ENCODE measurements around the gene KIN.
A peak's percentile ranks its signal among the peaks of the same experiment; 100 is the strongest.
"Not testable (repeated sequence)": the region's sequence is repeated elsewhere in the genome, so short reads cannot be mapped to it uniquely, and the experiment has no call there.

KIN gene

DNA sequence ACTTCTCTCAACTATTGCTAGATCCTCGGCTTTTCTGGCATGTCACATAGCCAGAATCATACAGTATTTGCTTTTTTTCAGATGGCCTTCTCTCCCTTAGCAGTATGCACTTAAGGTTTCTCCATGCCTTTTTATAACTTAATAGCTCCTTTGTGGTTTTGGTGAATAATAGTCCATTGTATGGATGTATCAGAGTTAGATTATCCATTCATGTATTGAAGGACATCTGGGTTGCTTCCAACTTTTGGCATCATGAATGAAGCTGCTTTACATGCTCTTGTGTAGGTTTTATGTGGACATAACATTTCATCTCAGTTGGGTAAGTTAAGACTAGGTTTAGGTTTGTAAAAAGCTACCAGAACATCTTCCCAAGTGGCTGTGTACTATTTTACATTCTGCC lies 4.7 kb upstream of the KIN start:
- DNase-seq = no peak

DNA sequence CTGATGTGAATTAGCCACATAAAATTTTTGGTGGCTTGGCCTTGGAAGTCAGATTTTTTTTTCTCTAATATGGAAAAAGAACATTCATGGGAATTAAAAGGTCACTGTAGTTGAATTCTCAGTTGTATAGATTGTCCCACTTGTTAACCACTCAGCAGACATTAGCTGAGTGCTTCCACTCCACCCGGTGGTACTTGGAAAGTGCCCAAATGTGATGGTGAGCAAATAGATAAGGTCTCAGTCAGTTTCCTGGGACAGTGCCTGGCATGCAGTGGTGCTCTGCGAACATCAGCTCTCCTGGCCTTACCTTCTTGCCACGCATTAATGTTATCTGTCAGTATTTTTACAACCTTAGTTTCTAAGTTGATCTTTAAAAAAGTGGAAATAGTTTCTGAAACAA lies 1.6 kb upstream of the KIN start:
- no peak for DNase-seq

DNA sequence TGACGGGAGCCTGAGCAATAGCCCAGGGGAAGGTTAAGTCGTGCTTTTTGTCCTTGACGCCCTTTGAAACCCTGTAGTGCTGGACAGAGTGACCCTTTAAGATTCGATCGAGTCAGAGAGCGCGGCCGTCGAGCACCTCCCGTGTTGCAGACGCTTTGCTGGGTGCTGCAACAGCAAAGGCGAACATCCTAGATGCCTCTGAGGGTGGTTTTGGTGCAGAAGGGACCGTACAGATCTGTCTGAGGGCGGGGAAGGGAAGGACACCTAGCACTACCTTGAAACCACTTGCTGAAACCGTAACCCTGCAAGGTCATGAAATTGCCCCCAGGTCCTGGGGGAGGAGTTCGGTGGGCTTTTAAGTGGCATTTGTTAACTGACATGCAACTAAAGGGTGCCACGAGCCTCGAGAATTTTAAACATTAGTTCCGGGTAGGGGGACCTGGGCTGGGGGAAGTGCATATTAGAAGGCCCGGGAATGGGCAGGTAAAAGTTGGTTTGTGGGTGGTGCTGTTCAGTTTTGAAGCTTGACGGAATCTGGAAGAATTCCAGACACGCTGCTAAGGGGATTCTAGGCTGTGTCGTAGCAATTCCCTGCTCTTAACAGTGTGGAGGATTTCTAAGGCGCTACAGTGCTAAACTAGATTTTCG lies 970 bp upstream of the KIN start:
- peak; percentile 69 for DNase-seq

DNA sequence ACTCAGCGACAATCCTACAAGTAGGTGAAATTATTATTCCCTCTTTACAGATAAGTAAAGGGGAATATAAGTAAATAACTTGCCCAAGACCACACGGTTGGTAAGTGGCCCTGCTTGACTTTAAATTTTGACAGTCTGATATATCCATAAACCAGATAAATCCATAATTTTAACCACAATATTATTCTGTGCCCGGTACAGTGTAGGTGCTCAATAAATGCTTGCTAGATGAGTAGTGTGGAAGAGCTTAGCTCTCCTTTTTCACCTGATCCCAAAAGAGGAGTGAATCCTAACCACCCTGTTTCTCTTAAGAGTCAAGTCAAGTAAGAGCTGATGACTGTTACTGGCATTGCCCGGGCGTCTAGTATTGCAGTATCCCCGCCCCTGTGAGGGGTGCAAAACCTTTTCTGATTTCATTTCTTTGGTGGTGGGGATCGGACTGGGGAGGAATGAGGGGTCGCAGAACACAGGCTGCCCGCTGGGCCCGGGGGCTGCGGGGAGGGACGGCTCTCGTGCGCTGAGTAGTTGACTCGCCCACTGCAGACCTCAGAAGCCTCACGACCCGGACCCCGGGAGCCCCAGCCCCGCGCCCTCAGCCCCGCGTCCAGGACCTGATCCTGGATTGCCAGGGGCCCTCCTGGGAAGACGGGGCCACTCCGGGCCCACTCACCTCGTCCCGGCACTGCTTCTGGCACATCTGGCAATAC lies 490 bp downstream of the KIN start:
- DNase-seq = no peak

DNA sequence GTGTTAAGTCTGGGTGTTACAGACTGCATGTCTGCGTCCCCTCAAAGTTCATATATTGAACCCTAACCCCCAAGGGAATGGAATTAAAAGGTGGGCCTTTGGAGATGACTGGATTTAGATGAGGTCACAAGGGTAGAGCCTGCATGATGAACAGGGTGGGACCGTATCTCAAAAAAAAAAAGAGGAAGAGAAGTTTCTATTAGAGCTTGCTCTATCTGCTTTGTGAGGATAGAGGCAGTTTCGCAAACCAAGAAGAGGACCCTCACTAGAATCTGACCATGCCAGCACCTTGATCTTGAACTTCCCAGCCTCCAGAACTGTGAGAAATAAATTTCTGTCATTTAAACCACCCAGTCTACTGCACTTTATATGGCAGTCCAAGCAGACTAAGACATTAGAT lies 1.4 kb downstream of the KIN start:
- DNase-seq = no peak

DNA sequence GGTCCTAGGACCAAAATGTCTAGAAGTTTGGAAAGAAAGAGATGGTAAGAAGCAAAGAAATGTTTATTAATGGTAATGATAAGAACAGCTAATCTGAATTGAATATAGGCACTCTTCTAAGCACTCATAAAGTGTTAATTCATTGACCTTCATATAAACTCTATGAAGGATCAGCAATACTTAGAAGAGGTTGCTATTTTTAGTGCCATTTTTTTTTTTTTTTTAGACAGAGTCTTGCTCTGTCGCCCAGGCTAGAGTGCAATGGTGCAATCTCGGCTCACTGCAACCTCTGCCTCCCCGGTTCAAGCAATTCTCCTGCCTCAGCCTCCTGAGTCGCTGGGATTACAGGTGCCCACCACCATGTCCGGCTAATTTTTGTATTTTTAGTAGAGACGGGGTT lies 5.6 kb downstream of the KIN start:
- not testable (repeated sequence) for DNase-seq

DNA sequence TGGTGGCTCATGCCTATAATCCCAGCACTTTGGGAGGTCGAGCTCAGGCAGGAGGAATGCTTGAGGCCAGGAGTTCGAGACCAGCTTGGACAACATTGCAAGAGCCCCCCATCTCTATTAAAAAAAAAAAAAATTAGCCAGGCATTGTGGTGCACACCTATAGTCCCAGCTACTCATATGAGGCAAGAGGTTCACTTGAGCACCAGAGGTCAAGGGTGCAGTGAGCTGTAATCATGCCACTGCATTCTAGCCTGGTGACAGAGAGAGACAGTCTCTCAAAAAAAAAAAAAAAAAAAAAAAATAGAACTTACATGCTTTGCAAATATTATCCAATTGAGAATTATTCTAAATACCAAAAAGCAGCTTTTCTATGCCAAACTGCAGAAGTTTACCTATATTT lies 11.0 kb downstream of the KIN start:
- no peak for DNase-seq

DNA sequence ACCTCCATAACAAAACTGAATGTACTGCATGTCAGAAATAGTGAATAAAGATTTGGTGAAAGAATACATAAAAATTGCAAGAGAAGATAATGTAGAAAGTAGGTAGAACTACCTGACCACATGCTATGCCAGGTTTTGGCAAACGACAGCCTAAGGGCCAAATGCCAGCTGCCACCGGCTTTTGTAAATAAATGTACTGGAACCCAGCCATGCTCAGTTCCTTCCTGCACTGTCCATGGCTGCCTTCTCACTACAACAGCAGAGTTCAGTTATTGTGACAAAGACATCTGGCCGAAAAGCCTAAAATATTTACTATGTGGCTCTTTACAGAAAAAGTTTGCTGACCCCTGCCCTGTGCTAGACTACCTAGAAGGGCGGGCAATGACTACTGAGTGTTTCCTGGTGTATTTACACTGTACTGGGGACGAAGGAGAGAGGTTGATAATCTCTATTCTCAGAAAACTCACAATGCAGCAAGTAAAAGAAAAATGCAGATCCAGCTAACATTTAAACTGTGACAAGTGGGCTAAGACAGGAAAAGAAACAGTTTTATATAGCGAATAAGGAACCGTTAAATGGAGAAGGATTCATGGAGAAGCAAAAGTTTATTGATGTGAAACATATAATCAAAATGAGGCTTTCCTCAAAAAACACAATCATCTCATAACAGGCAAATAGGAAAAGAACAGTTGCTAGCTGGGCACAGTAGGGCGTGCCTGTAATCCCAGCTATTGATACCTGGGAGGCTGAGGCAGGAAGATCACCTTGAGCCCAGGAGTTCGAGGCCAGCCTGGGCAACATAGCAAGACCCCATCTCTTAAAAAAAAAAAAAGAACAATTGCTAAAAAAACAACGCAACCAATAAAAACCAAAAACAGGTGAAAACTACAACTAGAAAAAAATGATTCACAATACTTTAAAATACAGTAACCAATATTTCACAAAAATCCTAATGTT lies 13.7 kb downstream of the KIN start:
- DNase-seq = no peak

DNA sequence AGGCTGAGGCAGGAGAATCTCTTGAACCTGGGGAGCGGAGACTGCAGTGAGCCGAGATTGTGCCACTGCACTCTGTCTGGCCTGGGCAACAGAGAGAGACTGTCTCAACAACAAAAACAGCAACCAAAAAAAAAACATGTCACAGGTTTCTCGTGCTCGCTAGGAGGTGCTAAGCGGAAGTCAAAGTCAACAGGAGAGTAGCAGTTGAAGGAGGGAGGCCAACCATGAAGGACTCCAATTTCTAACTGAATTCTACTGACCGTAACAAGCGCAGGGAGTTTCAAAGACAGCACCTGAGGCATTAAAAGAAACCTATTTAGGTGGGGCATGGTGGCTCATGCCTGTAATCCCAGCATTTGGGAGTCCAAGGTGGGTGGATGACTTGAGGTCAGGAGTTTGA lies 19.4 kb downstream of the KIN start:
- DNase-seq = no peak

DNA sequence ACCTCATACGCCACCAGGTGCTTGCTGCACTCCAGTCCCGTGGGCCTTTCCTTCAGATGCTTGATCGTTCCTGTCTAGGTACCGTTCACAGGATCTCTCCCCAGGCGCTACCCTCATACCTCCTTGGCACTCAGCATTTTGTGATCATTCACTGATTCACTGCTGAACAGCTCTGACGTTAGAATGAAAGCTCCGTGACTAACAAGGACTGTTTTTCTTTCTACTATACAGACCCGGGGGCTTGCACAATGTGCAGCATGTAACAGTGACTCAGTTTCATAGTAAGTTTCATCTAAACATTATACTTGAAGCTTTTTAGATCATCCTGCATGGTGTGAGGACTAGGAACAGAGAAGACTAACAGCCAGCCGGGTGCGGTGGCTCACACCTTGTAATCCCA lies 20.6 kb downstream of the KIN start:
- no peak for DNase-seq

DNA sequence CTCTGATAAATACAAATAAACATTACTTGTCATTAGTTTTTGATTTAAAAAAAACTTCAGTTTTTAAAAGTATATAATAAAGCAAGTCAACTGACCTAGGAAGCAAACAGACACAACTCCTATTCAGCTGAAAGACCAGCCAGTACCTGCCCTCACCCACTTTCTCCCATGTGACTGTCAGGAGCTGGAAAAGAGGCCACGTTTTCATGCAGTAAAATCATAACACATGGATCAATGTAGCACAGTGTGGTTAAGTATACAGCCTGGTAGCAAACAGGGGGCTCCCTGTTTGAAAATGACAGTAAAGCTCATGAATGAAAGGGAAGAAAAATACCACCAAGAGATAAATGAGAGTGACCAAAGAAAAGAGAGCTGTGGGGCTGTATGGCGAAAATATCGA lies 21.6 kb downstream of the KIN start:
- no peak for DNase-seq

DNA sequence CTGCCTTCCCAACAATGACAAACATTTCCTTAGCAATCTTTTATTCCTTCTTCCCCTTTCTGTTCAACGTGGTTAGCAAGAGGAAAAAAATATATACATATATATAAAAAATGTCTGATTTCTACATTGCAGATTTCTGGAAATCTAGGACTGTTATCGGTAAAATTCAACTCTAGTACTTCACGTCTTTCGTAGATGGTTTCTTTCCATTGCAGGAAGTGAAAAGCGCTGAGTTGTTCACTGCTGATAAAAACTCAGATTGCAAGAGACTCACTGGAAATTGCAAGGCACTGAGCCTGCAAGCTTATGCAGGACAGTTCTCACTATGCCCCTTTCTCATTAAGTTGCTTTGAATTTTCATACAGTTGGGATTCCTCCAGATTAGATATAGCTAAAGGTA lies 23.9 kb downstream of the KIN start:
- DNase-seq = no peak

DNA sequence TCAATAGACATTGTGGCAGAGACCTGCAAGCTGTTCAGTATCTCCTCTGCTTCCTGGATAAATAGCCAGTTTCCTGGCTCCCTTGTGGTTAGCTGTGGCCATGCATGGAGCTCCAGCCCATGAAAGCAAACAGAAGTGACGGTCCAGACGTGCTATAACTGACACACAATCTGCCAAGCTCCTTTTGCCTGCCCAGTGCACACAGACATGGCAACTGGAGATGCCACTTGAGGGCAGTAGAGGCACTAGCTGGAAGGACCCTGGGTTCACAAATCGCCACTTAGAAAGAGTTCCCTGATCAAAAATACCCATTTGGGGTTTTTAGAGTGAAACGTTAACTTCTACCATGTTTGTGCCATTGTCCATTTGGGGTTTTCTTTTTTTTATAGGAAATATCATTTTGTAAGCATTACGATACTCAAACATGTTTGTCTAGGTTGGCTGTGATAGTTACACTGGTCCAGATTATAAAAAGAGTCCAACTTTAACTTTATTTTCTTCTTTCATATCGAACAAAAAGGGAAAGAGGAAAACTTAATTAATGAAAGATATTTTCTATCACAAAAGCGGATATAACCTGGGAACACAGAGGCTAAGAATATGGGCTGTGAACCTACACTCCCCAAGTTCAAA lies 31.3 kb downstream of the KIN start:
- DNase-seq = peak; percentile 54

DNA sequence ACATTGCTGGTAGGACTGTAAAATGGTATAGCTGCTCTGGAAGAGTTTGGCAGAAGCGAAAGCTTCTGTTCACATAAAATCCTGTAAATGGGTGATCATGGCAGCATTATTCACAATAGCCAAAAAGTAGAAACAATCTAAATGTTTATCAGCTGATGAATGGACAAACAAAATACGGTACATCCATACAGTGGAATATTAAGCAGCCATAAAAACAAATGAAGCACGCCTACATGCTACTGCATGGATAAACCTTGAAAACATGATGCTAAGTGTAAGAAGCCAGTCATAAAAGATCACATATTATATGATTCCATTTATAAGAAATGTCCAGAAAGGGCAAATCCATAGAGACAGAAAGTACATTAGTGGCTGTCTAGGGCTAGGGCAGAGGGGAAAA lies 32.7 kb downstream of the KIN start:
- DNase-seq = no peak

DNA sequence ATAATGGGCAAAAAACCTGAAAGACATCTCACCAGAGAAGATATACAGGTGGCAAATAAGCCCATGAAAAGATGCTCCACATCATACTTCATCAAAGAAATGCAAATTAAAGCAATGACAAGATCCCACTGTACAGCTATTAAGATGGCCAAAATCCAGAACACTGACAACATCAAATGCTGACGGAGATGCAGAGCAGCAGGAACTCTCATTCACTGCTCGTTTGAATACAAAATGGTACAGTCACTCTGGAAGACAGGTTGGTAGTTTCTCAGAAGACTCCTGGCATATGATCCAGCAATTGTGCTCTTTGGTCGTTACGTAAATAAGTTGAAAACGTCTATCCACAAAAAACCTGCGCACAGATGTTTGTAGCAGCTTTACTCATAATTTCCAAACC lies 35.5 kb downstream of the KIN start:
- DNase-seq = no peak

DNA sequence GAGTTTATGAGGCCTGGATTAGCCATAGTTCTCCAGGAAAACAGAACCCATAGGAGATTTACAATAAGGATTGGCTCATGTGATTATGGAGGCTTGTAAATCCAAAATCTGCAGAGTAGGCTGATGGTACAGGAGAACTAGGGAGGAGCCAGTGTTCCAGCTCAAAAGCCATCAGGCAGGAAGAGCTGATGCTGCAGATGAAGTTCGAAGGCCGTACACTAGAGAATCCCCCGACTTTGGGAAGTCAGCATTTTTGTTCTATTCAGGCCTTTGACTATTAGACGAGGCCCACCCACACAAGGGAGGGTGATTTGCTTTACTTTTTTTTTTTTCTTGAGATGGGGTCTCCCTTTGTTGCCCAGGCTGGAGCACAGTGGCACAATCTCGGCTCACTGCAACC lies 37.6 kb downstream of the KIN start:
- no peak for DNase-seq

DNA sequence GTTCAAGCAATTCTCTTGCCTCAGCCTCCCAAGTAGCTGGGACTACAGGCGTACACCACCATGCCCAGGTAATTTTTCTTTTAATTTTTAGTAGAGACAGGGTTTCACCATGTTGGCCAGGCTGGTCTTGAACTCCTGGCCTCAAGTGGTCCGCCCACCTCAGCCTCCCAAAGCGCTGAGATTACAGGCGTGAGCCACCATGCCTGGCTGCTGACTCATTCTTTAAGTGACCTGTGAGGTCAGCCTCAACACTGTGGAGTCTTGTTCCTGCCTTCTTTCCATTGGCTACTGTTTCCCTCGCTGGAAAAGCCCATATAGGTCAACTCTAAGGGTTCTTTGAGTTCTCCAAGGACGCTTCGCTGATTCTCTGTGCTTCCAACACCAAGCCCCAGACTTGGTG lies 39.2 kb downstream of the KIN start:
- DNase-seq = peak; percentile 59

DNA sequence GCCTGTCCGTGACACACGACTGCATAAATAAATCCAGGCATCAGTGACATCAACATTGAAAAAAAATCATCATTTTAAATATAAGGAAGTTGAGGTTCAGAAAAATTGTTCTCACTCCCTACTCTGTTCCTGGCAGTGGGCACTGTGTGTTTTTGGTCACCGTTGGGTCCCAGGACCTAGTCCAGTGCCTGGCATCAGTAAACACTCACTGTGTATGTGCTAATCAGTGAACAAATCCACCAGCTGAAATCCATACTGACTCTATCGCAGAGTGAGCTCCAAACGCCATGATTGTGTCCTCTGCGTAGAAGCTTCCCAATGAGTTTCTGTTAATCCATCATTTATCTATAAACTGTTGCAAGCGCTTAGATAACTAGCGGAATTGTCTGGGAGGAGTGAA lies 43.5 kb downstream of the KIN start:
- DNase-seq = no peak

DNA sequence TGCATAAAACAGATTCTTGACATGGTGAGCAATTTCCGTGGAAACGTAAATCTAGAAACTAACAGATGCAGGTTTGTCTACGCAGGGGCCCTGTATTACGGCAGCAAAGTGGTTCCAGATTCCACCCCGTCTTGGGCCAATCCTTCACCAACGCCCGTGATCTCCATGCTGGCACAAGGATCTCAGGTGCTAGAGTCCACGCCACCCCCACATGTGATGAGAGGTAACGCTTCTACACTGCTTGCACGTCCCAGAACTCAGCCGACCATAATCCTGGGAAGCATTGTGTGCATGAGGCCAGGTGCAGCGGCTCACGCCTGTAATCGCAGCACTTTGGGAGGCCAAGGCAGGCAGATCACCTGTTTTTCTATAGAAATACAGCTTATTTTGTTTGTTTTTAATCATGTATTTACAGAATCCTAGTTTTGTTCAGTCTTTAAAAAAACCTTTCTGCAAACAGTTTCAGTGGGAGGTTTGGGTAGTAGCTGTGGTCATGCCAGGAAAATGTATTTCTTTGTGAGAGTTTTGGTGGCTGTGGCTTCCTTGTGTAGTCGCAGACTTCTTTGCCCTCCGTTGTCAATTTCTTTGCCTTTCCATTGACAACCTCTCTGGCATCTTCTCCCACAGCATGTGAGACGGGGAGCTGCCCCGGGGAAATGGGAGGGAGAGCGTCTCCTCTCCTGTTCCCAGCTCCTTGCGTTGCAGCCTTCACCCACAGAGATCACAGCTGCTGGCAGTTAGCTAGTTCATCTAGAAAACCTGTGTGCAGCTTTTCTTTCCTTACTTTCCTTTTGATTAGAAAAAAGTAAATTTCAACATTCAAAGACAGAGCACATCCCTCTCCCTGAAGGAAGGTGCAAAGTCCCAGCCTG lies 49.0 kb downstream of the KIN start:
- no peak for DNase-seq

DNA sequence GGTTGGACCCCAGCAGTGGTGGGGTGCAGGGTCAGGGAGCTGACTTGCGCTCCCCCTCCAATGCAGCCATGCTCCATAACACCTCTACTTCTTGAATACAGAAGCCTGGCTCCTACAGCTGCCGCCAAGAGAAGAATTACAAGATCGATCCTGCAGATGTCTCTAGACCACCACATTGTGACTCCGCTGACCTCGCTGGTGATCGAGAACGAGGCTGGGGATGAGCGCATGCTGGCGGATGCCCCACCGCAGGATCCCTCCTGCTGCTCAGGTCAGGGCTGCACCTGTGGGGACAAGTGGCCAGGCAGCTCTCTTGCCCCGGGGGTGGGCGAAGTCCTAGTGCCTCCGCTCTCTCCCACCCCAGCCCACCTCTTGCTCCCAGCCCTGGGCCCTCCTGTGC lies 53.0 kb downstream of the KIN start:
- DNase-seq = no peak

DNA sequence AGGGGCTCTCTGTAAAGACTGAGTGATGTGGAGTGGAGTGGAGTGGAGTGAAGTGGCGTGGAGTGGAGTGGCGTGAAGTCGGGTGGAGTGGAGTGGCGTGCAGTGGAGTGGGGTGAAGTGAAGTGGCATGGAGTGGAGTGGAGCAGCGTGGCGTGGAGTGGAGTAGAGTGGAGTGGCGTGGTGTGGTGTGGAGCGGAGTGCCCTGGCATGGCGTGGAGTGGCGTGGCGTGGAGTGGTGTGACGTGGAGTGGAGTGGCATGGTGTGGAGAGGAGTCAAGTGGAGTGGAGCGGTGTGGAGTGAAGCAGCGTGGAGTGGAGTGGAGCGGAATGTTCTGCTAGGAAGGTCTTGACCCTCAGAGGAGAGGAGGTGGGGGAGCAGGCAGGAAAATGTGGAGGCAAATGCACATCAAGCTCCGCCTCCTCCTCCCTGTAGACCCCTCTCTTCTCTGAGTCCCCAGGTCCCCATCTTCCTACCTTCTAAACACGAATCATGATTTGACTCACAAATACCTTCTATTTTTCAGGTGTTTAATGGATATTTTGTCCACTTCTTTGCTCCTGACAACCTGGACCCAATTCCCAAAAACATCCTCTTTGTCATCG lies 64.8 kb downstream of the KIN start:
- DNase-seq = no peak

DNA sequence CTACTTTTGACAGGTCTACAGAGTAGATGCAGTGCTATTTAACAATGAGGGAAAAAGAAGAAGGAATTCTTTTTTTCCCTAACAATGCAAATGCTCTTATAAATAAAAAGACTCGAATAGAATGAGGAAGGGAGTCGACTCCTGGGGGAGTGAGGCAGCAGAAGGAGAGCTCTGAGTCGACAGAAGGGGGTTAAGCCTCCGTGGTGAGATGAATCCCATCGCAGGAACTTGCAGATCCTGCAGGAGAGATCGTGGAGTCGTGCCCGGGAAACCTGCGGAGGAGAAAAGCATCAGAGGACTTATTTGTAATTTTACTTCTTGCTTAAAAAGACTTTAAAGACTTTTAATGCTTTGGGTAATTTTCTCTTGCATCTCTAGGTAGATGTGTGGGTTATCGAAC lies 67.3 kb downstream of the KIN start:
- no peak for DNase-seq
